Placental pericyte (primary cell): ENCODE data around the gene ASB9. TPM values are rescaled to one million over a fixed set of nuclear protein-coding genes. Genes with fewer than 3 reads are reported as not detected.

Experiments used
- total RNA-seq: library from RNA; depleted of rRNA; stranded (reverse); fragments of >200 nt; gene quantifications from 2 replicates; pipeline ENCODE4 v1.2.3, GENCODE V29; 2012

Gene ASB9
- 1.6 TPM in 1 of 2 replicates, not detected in the other for total RNA-seq

DNA sequence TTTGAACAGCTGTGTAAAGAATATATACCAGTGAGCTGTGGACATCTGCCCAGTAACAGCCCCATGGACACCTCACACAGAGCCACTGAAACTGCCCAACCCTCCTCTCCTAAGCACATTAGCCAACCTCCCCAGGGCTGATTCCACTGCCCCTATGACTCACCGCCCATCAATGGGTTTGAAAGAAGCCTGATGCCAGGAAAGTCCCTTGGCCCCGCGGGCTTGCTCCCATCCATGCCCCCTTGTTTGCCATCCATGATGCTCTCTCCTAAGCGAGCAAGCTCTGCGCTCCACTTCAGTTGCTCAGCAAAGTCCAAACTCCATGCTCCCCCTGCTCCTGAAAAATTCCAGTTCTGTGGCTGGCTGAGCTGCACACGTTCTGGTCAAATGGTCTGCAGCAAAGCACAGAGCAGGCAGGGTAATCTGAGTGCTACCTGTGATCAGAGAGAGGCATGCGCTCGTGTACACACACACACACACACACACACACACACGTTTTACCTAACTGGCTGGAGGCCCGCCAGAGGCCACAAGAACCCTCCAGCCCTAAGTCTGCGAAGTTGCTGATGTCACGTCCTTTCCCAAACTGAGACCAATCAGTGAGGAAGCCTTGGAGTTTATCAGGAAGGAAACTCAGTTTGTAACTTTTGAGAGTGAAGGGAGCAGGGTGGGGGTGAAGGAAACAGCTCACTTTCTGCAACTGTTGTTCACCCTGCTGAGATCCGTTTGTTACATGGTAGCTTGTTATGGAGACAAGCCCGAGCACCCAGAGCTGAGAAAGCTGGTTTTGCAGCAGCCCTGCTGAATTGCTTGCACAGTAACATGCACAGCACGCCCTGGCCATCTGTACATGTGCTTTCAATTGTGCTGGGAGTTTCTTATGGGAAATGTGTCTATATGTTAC is at the start of gene ASB9:
TSS of gene ASB9 (minus strand) at position 466 of the 904 bp plus-strand sequence. CDS start at position 257, 209 bp downstream.

DNA sequence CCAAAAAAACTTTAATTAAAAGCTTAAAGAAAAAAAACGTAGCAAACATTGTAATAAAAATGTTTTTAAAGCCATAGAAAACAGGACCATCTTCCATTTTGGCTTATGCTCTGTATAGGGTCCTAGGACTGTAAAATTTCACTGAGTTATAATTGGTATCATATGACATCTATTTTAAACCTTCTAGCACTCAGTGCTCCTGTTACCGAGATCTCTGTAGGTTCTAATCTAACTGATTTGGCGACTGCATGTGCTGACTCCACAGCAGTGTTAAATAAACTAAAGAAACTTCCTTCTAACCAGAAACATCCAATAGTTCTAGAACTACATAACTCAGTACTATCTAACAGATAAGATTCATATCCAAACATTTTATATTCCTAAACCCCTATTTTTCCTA is 45.6 kb upstream of the ASB9 start, which contains the start of gene ASB11:
TSS of gene ASB11 (minus strand) at position 132 of the 400 bp plus-strand sequence. CDS start at position 97, 35 bp downstream.

Other genes with a start within 250 kb of the ASB9 start
- not detected in 2 replicates for gene ASB11, start 45.6 kb upstream of the ASB9 start, total RNA-seq
- 12.7 and 17.5 TPM in 2 replicates for gene PIGA, start 65.4 kb upstream of the ASB9 start, total RNA-seq
- gene VEGFD, start 114.3 kb upstream of the ASB9 start, total RNA-seq: 0.14 TPM in 1 of 2 replicates, not detected in the other
- 4.9 and 9.4 TPM in 2 replicates for gene PIR, start 223.2 kb upstream of the ASB9 start, total RNA-seq
- gene BMX, start 230.7 kb upstream of the ASB9 start, total RNA-seq: under 0.01 TPM in 1 of 2 replicates, not detected in the other